ENCODE measurements around the gene GPR137. TPM values are rescaled to one million over a fixed set of nuclear protein-coding genes. Genes with fewer than 3 reads are reported as not detected.

GPR137 gene
- total RNA-seq, 1 donor from 2014 or later = 5.4 TPM

DNA sequence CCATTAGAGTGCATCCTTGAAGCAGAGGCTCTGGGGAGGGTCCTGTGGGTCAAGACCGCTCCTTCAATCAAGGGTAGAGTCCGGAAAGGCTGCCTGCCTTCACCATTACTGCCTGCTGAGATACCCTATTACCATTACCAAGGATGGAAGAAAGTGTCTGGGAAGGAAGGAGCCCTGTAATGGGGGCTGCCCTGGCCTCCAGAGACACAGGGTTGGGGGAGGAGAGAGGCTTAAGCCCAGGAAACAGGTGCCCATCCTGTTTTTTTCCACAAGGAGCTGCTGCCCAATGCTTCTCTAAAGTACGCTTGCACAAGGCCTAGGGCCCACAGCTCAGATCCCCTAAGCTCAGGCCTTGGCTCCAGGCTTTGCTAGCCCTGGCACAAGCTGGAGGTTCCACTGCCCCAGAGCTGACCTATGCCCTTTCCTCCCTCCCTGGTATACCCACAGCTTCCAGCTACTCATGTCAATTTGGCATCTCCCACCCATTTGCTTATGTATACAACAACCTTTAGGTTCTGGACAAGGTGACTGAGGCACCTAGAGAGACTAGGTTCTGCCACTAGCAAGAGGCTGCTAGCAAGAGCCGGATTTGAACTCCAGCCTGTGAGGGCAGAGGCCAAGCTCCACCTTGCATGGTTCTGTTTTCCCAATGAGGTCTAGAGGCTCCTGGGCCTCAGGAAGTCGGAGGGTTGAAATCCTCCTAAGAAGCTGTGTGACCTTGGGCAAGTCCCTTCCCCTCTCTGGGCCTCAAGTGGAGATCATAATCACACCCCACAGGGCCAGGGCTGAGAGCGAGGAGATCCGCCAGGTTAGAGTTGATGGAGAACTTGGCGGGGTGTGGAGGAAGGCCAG is 35.9 kb upstream of the GPR137 start:
- no peak for DNase-seq (ENCODE audit: low read depth, low spot score)

DNA sequence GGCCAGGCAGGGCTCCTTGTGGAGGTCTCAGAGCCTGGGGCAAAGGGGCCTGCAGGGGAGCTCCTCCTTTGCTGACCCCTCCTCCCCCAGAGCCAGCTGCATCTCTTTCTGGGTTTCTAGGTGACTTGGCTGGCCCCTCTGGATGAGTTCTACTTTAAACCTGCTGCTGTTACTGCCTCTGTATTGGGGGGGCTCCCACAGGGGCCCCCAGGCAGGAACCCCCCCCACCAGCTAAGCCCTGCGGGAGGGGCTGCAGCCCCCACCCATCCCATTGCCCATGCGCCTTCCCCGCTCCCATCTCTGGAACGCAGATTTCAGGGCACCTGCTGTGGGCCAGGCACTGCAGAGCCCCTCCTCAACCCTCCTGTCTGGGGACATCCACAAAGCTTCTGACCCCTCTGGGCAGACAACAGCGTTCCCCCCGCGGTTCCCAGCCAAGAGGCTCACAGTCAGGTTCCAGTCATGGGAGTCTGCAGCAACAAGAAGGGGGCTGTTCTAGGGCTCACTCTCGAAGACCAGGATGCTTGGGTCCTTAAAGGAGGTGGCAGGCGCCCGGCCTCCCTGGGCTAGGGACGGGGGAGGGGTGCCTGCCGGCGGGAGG is 35.1 kb upstream of the GPR137 start:
- no peak for DNase-seq (ENCODE audit: low read depth, low spot score)

DNA sequence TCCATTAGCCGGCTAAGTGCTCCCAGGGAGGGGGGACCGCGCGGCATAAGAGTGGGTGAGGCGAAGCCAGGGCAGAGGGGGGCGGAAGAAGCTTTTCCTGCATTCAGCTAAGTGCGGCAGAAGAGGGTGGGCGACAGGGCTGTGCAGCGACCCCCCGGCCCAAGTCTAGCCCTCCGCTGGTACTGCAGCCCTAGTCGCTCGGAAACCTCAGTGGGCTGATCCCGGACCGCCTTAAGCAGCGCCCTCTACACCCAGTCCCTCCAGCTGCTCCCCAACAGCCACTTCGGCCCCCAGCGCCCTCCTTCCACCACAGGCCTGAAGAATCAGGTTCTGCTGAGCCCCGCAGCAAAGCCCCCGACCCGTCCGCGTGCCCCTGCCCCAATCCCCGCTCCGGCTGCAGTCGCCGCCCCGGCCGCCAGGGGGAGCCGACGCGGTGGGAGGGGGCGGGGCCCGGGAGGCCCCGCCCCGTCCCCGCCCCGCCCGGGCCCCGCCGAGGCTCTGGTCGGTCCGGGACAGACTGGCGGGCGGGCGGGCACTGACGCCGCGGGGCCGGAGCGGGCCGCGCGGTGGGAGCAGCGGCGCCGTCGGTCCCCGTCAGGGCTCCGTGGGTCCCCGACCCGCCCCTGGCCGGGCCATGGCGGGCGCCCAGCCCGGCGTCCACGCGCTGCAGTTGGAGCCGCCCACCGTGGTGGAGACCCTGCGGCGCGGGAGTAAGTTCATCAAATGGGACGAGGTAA is 34.5 kb upstream of the GPR137 start, which contains the start of gene PLCB3:
Gene PLCB3, plus strand, starts transcription at position 515 of the 737 bp plus-strand sequence. Its CDS starts 120 bp downstream, at position 635.
- DNase-seq (ENCODE audit: low read depth, low spot score) = no peak

DNA sequence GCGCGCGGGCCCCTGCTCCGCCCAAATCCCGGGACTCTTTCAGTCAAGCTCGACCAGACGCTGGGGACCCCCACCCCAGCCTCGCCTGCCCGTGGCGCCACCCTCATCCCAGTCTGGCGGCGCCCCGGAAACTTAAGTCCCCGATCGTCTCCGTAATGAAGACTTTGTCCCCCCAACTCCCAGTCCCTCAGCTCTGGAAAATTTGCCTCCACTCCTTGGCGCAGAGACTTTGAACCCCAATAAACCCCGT is 34.0 kb upstream of the GPR137 start:
- no peak for DNase-seq (ENCODE audit: low read depth, low spot score)

DNA sequence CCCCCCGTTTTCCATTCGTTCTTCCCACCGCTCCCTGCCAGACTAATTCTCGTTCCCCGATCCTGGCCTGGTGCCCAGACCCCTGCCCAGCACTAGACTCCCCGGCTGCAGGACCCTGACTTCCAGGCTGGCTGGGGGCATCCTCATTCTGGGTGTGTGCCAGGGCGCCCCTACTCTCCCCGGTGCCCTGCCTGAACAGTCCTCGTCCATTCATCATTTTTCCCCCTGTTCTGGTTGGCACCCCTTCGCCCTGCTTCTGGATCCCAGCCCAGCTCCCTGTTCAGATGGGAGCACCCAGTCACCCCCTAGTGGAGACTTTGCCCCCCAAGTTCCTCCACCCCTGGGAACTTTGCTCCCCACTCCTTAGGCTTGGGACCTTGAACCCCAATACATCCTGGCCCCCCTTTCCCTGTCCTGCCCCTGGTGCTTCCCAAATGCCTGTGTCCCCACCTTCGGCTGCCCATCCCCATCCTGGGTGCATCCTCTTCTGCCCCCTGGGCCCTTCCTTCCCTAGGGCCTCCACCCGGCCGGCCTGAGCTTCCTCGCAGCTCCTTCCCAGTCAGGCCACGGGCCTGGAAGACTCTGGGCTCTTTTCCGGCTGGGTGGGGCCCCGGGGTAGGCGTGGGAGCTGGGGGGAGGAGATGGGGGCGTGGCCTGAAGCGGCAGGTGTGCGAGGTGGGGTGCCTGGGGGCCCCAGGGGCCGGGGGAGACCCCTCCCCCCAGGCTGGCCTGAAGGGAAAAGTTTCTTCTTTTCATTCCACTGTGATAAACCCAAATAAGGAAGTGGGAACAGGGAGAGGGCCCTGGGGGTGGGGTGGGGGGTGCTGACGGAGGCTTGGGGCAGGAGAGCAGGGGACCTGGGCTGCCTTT is 33.4 kb upstream of the GPR137 start:
- no peak for DNase-seq (ENCODE audit: low read depth, low spot score)

DNA sequence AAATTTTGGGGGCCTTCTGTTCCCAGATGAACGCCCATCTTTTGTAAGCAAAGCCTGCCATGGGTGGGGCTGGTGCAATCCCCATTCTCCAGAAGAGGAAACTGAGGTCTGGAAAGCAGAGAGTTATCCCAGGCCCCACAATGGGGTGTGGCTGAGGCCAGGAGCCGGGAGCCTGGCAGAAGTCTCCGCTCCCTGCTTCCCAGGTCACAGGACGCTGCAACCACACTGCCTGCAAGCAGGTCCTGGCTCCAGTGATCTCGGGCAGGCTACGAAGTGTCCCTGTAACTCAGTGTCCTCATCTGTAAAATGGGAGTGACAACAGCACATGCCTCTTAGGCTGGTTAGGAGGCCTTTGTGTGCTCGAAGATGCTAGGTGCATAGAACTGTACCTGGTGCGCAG is 32.6 kb upstream of the GPR137 start:
- no peak for DNase-seq (ENCODE audit: low read depth, low spot score)

DNA sequence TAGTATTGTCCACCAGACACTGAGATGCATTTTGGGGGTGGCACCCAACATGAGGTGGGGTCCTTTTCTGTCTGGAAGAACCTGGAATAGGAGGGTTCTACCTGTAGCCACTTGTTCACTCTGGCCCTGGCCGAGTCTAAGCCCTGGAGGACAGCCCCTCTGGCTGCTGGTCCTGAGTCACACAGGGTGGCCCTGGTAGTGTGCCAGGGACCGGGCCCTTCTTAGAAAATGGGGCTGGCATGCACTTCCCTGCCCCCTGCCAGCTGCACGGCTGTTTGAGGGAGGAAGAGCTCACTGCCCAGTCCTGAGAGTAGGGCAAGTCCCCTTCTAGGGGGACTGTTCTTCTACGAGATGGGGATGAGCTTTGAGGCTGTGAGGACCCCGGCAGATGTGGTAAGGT is 32.2 kb upstream of the GPR137 start:
- no peak for DNase-seq (ENCODE audit: low read depth, low spot score)

DNA sequence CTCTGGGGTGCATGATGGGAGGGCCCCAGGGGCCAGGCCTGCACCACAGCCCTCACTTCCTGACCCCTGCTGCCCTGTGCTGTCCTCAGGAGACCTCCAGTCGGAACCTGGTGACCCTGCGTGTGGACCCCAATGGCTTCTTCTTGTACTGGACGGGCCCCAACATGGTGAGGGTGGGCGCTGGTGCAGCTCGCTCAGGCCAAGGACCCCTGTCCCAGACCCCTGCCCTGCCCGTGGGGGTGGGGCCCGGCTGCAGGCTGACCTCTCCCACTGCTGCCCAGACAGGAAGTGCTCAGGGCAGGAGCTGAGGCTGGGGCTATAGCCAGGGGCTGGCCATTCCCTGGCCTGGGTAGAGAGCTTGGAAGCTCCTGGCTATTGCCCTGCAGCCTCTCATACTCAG is 31.3 kb upstream of the GPR137 start:
- DNase-seq (ENCODE audit: low read depth, low spot score) = no peak

DNA sequence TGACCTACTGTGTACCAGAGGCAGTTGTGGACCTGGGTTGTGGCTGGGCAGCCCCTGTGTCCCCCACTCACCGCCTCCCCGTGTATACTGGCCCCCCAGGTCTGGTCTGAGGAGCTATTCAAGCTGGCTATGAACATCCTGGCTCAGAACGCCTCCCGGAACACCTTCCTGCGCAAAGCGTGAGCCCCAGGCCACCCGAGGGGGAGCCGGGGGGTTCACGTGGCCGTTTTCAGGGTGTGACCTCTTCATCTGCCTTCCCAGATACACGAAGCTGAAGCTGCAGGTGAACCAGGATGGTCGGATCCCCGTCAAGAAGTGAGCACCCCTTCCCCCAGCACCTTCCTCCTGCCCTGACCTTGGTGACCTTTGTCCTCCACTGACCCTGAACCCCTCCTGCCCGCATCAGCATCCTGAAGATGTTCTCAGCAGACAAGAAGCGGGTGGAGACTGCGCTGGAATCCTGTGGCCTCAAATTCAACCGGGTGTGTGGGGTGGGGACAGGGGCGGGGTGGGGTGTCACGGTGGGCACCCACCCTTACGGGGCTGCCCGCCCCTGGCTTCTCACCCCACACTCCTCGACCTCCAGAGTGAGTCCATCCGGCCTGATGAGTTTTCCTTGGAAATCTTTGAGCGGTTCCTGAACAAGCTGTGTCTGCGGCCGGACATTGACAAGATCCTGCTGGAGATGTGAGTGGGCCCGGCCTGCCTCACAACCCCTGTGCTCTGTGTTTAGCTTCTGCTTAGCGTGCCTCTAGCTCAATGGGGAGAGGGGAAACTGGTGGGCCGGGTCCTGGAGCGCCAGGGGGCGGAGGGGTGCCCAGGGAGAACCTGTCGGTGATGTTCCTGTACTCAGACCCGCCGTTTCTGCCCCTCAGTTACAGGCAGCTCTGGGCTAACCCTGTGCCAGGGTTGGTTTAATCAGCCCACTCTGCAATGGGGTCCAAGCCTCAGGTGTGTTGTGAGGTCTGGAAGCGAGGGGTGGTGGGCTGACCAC is 30.2 kb upstream of the GPR137 start:
- DNase-seq (ENCODE audit: low read depth, low spot score) = no peak

DNA sequence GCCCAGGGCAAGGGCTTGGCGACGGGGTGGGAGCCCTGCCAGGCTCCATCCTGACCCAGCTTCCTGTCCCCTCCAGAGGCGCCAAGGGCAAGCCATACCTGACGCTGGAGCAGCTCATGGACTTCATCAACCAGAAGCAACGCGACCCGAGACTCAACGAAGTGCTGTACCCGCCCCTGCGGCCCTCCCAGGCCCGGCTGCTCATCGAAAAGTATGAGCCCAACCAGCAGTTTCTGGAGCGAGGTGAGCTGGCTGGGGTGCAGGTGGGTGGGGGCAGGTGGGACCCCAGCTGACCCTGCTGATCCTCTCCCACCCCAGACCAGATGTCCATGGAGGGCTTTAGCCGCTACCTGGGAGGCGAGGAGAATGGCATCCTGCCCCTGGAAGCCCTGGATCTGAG is 29.3 kb upstream of the GPR137 start:
- no peak for DNase-seq (ENCODE audit: low read depth, low spot score)

DNA sequence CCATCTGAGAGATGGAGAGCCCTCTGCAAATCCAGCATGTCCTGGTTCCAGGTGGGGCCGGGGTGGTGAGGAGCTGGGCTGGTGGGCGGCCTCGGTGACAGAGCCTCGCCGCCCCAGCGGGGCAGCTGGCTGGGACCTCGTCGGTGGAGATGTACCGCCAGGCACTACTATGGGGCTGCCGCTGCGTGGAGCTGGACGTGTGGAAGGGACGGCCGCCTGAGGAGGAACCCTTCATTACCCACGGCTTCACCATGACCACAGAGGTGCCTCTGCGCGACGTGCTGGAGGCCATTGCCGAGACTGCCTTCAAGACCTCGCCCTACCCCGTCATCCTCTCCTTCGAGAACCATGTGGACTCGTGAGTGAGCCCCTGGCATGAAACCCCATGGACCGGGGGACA is 27.3 kb upstream of the GPR137 start:
- no peak for DNase-seq (ENCODE audit: low read depth, low spot score)

DNA sequence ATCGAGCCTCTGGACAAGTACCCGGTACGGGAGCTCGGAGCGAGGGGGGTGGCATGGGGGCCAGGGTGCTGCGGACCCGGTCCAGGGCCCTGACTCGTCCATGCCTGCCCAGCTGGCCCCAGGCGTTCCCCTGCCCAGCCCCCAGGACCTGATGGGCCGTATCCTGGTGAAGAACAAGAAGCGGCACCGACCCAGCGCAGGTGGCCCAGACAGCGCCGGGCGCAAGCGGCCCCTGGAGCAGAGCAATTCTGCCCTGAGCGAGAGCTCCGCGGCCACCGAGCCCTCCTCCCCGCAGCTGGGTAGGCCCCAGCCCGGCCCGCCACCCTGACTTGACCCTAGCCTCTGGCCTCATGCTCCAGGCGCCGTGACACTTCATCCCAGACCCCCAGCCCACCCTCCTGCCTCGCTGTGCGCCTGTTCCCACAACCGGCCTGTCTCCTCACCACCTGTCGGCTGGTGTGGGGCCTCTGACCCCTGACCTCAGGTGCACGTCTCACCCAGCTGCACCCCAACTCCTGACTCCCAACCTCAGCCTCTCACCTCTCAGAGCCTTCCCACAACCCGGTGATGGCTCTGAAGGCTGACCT is 26.6 kb upstream of the GPR137 start:
- DNase-seq (ENCODE audit: low read depth, low spot score) = no peak

DNA sequence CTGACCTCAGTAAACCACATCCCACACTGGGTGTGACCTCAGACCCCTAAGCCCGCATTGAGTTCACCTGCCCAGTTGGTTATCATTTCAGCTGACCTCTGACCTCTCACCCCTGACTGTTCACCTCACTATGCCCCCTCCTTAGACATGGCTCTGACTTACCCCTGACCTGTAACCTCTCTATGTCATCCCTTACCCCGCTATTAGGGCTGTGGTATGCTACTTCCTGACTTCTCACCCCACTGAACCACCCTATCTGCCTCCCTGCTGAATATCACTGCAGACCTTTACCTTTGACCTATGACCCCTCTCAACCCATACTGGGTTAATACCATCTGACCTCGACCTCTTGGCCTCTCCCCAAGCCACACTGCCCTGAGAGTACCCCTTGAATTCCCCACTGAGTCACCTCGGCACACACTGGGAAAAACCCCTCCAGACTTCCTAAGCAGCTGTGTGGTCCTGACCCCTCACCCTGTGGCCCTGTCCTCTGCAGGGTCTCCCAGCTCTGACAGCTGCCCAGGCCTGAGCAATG is 26.0 kb upstream of the GPR137 start:
- no peak for DNase-seq (ENCODE audit: low read depth, low spot score)

DNA sequence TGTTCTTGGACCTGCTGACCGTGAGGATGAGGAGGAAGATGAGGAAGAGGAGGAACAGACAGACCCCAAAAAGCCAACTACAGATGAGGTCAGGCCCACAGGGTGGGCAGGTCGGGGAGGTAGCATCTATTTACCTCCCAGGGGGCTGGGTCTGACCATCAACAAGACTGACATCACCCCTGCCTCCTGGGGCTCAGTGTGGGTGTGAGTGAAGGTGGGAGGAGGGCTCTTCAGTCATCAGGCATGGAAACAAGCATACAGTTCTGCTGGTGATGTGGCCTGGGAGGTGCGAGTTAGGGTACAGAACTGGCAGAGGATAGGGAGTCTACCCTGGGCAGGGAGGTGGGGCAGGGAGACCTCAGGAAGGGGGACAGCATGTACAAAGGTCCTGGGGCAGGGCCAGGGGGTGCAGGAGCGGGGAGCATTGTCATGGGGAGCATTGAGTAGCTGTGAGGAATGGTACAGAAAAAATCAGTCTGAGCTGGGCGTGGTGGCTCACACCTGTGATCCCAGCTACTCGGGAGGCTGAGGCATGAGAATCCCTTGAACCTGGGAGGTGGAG is 25.4 kb upstream of the GPR137 start:
- no peak for DNase-seq (ENCODE audit: low read depth, low spot score)

DNA sequence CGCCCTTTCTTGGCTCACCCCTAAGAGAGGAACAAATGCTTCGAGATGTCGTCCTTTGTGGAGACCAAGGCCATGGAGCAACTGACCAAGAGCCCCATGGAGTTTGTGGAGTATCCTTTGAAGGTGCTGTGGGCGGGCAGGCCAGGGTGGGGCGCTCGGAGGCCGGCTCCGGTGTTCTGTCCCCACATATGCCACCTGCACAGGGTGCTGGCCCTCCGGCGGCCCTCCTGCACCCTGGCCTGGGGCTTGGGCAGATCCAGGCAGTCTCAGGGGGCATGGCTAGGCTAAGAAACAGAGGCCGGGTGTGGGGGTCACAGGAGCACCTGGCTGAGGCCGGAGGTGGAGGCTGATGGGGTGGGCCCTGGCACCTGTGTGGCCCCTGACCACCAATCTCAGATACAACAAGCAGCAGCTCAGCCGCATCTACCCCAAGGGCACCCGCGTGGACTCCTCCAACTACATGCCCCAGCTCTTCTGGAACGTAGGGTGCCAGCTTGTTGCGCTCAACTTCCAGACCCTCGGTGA is 24.0 kb upstream of the GPR137 start:
- DNase-seq (ENCODE audit: low read depth, low spot score) = no peak

DNA sequence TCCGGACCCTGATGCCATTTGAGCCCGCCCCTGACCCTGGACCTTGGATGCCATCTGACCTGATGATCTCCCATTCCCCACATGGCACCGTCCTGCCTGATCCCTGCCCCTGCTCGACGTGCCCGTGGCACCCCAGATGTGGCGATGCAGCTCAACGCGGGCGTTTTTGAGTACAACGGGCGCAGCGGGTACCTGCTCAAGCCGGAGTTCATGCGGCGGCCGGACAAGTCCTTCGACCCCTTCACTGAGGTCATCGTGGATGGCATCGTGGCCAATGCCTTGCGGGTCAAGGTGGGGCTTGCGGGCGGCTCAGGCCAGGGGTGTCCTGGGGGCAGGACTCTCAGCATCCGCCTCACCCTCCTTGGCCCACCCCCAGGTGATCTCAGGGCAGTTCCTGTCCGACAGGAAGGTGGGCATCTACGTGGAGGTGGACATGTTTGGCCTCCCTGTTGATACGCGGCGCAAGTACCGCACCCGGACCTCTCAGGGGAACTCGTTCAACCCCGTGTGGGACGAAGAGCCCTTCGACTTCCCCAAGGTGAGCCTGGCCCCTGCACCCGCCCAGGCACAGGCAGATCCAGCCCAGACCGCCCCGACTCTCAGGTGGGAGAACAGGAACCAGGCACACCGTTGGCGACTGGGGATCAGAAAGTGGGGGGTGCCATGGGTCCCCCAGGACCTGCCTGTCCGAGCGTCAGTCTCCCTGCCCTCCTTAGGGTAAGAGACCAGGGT is 23.2 kb upstream of the GPR137 start:
- DNase-seq (ENCODE audit: low read depth, low spot score) = no peak

DNA sequence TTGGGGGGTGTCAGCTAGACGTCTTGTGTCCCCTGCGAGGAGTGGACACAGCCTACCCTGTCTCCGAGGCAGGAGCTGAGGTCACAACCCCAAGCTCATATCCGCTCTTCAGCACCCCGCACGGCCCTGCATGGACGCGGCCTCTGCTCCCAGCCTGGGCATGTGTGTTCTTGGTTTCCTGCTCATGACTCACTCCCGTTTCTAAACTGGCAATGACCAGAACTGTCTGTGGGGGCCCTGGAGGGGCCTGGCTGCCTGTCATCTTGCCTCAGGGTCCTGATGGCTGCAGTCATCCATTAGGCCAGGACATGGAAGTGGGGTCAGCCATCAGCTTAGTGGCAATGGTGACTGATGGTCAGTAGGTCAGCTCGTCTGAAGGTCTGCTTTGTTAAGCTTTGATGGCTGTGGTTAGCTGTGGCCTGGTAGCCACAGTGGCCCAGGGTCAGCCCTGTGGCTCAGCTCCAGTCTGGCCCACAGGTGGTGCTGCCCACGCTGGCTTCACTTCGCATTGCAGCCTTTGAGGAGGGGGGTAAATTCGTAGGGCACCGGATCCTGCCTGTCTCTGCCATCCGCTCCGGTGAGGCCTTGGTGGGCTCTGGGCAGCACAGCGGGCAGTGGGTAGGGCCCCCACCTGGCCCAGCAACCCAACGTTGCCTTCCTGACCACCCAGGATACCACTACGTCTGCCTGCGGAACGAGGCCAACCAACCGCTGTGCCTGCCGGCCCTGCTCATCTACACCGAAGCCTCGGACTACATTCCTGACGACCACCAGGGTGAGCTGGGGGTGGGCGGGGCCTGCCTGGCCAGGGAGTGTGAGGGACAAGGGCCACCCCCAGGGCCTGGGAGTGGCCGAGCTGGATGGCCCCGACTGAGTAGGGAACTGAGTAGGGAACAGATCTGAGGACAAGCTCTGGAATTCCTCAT is 22.4 kb upstream of the GPR137 start:
- peak; percentile 58 for DNase-seq (ENCODE audit: low read depth, low spot score)

Measured in pulmonary artery endothelial cell (primary cell).